HCT116 (cell line): Measurements from ENCODE around the gene ATG101. TPM values are rescaled to one million over a fixed set of nuclear protein-coding genes. Genes with fewer than 3 reads are reported as not detected.

Experiments used
- ATAC-seq: fragments of 200-7000 bp; cut with Tn5 transposase; 2 replicates; pipeline ENCODE4 v1.9.1; 2020; ENCODE audit warnings: mild to moderate bottlenecking, moderate library complexity
- BruUV-seq: library from RNA; stranded (reverse); fragments of 400-500 nt; replicated peaks from 2 replicates; lab custom pipeline; 2021; lab: Mats Ljungman, UMichigan
- CTCF ChIA-PET: fragments of 300-600 bp; sonication (Branson Sonifier 250); formaldehyde crosslinking; loops from one replicate; lab custom pipeline; 2021; ENCODE audit warnings: antibody characterized with exemption; lab: Charles Lee
- POLR2A ChIA-PET: fragments of 300-600, 350-600 bp; sonication (Branson Sonifier 250); formaldehyde crosslinking; loops from one replicate; lab custom pipeline; 2021; ENCODE audit warnings: antibody characterized with exemption; lab: Charles Lee
- RAD21 ChIA-PET, 2 experiments: fragments of 300-600 bp; sonication (Branson Sonifier 250); formaldehyde crosslinking; loops; one replicate each; lab custom pipeline; 2023; ENCODE audit warnings: low total read pairs in 2 of 2; ENCODE audit not compliant: uncharacterized antibody in 2 of 2, unreplicated experiment in 2 of 2, low non-redundant PET in 1 of 2; lab: Charles Lee
- DNase-seq: peaks from one replicate; pipeline ENCODE4 v3.0.0-alpha.2; 2010; ENCODE audit warnings: low read depth, low spot score
- H2AFZ ChIP-seq: fragments of 200-600 bp; shearing (Covaris generic), sonication (generic); 2 replicates; pipeline ENCODE4 v1.6.1; 2017; ENCODE audit warnings: low read depth, mixed run types, mixed read lengths, antibody characterized with exemption, low read length; ENCODE audit not compliant: poor library complexity, severe bottlenecking
- H3K27ac ChIP-seq: 2 replicates; pipeline ENCODE4 v1.5.1; 2012; ENCODE audit warnings: low read depth, low read length
- H3K27me3 ChIP-seq: fragments of 200-600 bp; sonication (generic); 2 replicates; pipeline ENCODE4 v1.6.1; 2016; ENCODE audit warnings: mixed run types, low read length, mixed read lengths; ENCODE audit not compliant: insufficient read depth
- H3K36me3 ChIP-seq, 2 experiments: fragments of 200-500 bp in 1 of 2; fragments of 200-600 bp in 1 of 2; sonication (Bioruptor generic) in 1 of 2; sonication (generic) in 1 of 2; 2 replicates each; pipeline versions ENCODE4 v1.5.1 to v1.6.1; 2014 to 2016; ENCODE audit warnings: low read length in 2 of 2, inconsistent platforms in 1 of 2, mixed read lengths in 1 of 2, mixed run types in 1 of 2; ENCODE audit not compliant: insufficient read depth in 2 of 2, control insufficient read depth in 1 of 2
- H3K4me1 ChIP-seq, 2 experiments: fragments of 200-600 bp in 1 of 2; sonication (generic) in 1 of 2; 2 replicates each; pipeline versions ENCODE4 v1.5.1 to v1.6.1; 2012 to 2017; ENCODE audit warnings: low read length in 2 of 2, inconsistent platforms in 1 of 2, mild to moderate bottlenecking in 1 of 2, mixed read lengths in 1 of 2, mixed run types in 1 of 2, moderate library complexity in 1 of 2; ENCODE audit not compliant: insufficient read depth in 2 of 2, control insufficient read depth in 1 of 2
- H3K4me2 ChIP-seq: fragments of 200-600 bp; sonication (generic); 2 replicates; pipeline ENCODE4 v1.6.1; 2017; ENCODE audit warnings: mixed run types, low read length, mixed read lengths
- H3K4me3 ChIP-seq, 2 experiments: fragments of 200-600 bp in 1 of 2; sonication (generic) in 1 of 2; replicated peaks in 1 of 2; 2 replicates each; pipeline ENCODE4 v1.5.1; 2011 to 2016; ENCODE audit warnings: low read length in 2 of 2, control low read depth in 1 of 2, low read depth in 1 of 2, mild to moderate bottlenecking in 1 of 2, mixed read lengths in 1 of 2, mixed run types in 1 of 2
- H3K79me2 ChIP-seq: fragments of 200-600 bp; sonication (generic); 2 replicates; pipeline ENCODE4 v1.6.1; 2017; ENCODE audit warnings: mild to moderate bottlenecking, mixed run types, low read length, moderate library complexity, mixed read lengths; ENCODE audit not compliant: insufficient read depth
- H3K9ac ChIP-seq: fragments of 200-600 bp; sonication (generic); 2 replicates; pipeline ENCODE4 v1.6.1; 2016; ENCODE audit warnings: low read length, mixed read lengths
- H3K9me2 ChIP-seq: fragments of 200-600 bp; sonication (generic), shearing (Covaris generic); 2 replicates; pipeline ENCODE4 v1.6.1; 2017; ENCODE audit warnings: mixed run types, mild to moderate bottlenecking, moderate library complexity; ENCODE audit not compliant: insufficient read depth
- H3K9me3 ChIP-seq, 2 experiments: fragments of 200-500 bp in 1 of 2; fragments of 200-600 bp in 1 of 2; sonication (Bioruptor generic) in 1 of 2; sonication (generic) in 1 of 2; 2 replicates each; pipeline ENCODE4 v1.6.1; 2014 to 2017; ENCODE audit warnings: low read length in 2 of 2, mixed read lengths in 2 of 2, inconsistent platforms in 1 of 2, low read depth in 1 of 2, mild to moderate bottlenecking in 1 of 2, mixed run types in 1 of 2, moderate library complexity in 1 of 2; ENCODE audit not compliant: control insufficient read depth in 1 of 2, insufficient read depth in 1 of 2
- H4K20me1 ChIP-seq: fragments of 200-600 bp; sonication (generic), shearing (Covaris generic); 2 replicates; pipeline ENCODE4 v1.6.1; 2017; ENCODE audit warnings: mixed run types, mild to moderate bottlenecking, moderate library complexity; ENCODE audit not compliant: insufficient read depth
- CBX3 ChIP-seq: IDR thresholded peaks from 2 replicates; pipeline ENCODE4 v1.6.1; 2012; ENCODE audit warnings: low read depth
- CEBPB ChIP-seq: IDR thresholded peaks from 2 replicates; pipeline ENCODE4 v1.6.1; 2012; ENCODE audit warnings: low read depth
- CTCF ChIP-seq, 3 experiments: fragments of 200-600 bp in 1 of 3; sonication (generic) in 1 of 3; IDR thresholded peaks in 2 of 3; conservative IDR thresholded peaks in 1 of 3; 2 replicates each; pipeline ENCODE4 v1.5.1; 2012 to 2017; ENCODE audit warnings: low read depth in 2 of 3, low read length in 2 of 3, antibody characterized with exemption in 1 of 3, borderline replicate concordance in 1 of 3, control low read depth in 1 of 3, mild to moderate bottlenecking in 1 of 3, mixed read lengths in 1 of 3, mixed run types in 1 of 3, moderate library complexity in 1 of 3; ENCODE audit not compliant: insufficient read depth in 1 of 3
- JUND ChIP-seq: IDR thresholded peaks from 2 replicates; pipeline ENCODE4 v1.6.1; 2012
- POLR2A ChIP-seq: IDR thresholded peaks from 2 replicates; pipeline ENCODE4 v1.7.0; 2011; ENCODE audit warnings: borderline replicate concordance; ENCODE audit not compliant: insufficient read depth, insufficient read length; ENCODE audit errors: extremely low read depth
- POLR2AphosphoS5 ChIP-seq: IDR thresholded peaks from 2 replicates; pipeline ENCODE4 v1.6.1; 2011; ENCODE audit warnings: mild to moderate bottlenecking, low read depth, low read length, moderate library complexity
- RAD21 ChIP-seq: IDR thresholded peaks from 2 replicates; pipeline ENCODE4 v1.6.1; 2012; ENCODE audit warnings: low read depth, mild to moderate bottlenecking
- SIN3A ChIP-seq: IDR thresholded peaks from 2 replicates; pipeline ENCODE4 v1.6.1; 2012; ENCODE audit warnings: low read depth
- SP1 ChIP-seq: IDR thresholded peaks from 2 replicates; pipeline ENCODE4 v1.6.1; 2012; ENCODE audit warnings: low read depth
- TCF7L2 ChIP-seq: IDR thresholded peaks from 2 replicates; pipeline ENCODE4 v1.7.0; 2011; ENCODE audit warnings: borderline replicate concordance, inconsistent platforms; ENCODE audit not compliant: insufficient read depth, insufficient read length; ENCODE audit errors: extremely low read depth
- ZBTB33 ChIP-seq: IDR thresholded peaks from 2 replicates; pipeline ENCODE4 v1.6.1; 2011; ENCODE audit warnings: mild to moderate bottlenecking, low read length, moderate library complexity; ENCODE audit not compliant: insufficient replicate concordance; ENCODE audit errors: extremely low read depth
- ZFX ChIP-seq: fragments of 450-650 bp; IDR thresholded peaks from 2 replicates; pipeline ENCODE4 v1.6.1; 2017
- intact Hi-C: fragments of 100-400 bp; cut with micrococcal nuclease; formaldehyde crosslinking; loops from 2 replicates; pipeline ENCODE4 v1.10.0; 2022
- total RNA-seq: library from RNA; stranded (reverse); gene quantifications from one replicate; pipeline ENCODE4 v1.2.1, GENCODE V29; 2021; ENCODE audit not compliant: unreplicated experiment
- TF ChIP-seq, protein P1 (sequence below): IDR thresholded peaks from 2 replicates; pipeline ENCODE4 v1.6.1; 2012; ENCODE audit warnings: low read depth
- TF ChIP-seq, protein P2 (sequence below): IDR thresholded peaks from 2 replicates; pipeline ENCODE4 v1.6.1; 2012

The ATG101 gene
- total RNA-seq, 1 experiment from 2014 or later = 49.2 TPM

DNA sequence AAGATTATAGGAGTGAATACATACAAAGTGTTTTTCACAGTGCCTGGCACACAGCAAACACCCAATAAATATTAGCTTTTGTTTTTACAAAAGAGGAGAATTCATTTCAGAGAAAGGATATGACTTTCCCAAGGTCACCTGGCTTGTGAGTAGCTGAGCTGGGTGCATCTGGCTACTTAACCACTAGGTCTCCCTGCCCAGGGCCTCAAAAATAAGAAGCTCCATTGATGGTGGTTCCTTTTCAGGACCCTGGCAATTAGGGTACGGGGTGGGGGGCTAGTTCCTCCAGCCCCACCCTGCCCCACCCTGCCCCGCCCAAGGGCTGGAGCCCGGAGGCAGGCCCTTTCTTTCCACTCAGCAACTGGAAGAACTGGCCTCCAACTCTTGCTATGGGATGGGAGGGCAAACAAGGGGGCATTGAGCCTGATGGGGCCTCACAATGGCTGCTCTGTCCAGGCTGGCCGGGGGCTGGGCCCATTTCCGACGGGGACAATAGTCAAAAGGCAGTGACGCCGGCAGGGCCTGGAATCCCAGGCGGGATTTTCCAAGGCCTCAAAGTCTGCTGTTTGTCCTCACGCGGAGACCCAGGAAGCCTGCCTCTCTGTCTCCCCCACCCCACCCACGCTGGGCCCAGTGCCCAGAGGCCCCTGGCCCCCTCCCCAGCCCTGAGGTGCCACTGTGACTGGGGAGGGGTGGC, 8.2 kb upstream of the ATG101 start:
- Histone ChIP-seq H3K36me3 (peaks cover 0 to 8% of the 10 kb centered on the region in 2 experiments; a peak in 2 of 4 replicates), H3K27ac (no peak overlapping the region), H2AFZ (no peak overlapping the region), H3K9me2 (no peaks in the 10 kb centered on the region), H3K4me2 (no peak overlapping the region), H3K9me3 (no peaks in the 10 kb centered on the region), H4K20me1 (no peaks in the 10 kb centered on the region), H3K4me3 (no peak overlapping the region), H3K79me2 (no peaks in the 10 kb centered on the region), H3K4me1 (peaks cover 0 to 20% of the 10 kb centered on the region in 2 experiments; a peak in 2 of 4 replicates), H3K27me3 (no peaks in the 10 kb centered on the region), H3K9ac (no peak overlapping the region)
- ATAC-seq = no peak
- CTCF ChIA-PET = interaction anchor here (5.7 kb wide), 1 partner anchor 36 kb away, joined by 27 read pairs; no protein-coding TSS in a partner anchor
- RAD21 ChIA-PET = no interaction called here
- TF ChIP-seq SP1 = no peak
- TF ChIP-seq, protein P1, sequence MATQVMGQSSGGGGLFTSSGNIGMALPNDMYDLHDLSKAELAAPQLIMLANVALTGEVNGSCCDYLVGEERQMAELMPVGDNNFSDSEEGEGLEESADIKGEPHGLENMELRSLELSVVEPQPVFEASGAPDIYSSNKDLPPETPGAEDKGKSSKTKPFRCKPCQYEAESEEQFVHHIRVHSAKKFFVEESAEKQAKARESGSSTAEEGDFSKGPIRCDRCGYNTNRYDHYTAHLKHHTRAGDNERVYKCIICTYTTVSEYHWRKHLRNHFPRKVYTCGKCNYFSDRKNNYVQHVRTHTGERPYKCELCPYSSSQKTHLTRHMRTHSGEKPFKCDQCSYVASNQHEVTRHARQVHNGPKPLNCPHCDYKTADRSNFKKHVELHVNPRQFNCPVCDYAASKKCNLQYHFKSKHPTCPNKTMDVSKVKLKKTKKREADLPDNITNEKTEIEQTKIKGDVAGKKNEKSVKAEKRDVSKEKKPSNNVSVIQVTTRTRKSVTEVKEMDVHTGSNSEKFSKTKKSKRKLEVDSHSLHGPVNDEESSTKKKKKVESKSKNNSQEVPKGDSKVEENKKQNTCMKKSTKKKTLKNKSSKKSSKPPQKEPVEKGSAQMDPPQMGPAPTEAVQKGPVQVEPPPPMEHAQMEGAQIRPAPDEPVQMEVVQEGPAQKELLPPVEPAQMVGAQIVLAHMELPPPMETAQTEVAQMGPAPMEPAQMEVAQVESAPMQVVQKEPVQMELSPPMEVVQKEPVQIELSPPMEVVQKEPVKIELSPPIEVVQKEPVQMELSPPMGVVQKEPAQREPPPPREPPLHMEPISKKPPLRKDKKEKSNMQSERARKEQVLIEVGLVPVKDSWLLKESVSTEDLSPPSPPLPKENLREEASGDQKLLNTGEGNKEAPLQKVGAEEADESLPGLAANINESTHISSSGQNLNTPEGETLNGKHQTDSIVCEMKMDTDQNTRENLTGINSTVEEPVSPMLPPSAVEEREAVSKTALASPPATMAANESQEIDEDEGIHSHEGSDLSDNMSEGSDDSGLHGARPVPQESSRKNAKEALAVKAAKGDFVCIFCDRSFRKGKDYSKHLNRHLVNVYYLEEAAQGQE = no peak
- no peak for TF ChIP-seq JUND
- TF ChIP-seq POLR2AphosphoS5 = no peak
- TF ChIP-seq SIN3A = no peak
- TF ChIP-seq, protein P2, sequence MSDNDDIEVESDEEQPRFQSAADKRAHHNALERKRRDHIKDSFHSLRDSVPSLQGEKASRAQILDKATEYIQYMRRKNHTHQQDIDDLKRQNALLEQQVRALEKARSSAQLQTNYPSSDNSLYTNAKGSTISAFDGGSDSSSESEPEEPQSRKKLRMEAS = no peak
- no peak for TF ChIP-seq CTCF (IDR thresholded peaks at IDR 0.05 in 2 of 3, conservative IDR thresholded peaks at IDR 0.05 in 1 of 3; ENCODE audit: borderline replicate concordance in 1 of 3, insufficient read depth in 1 of 3, low read depth in 2 of 3, low read length in 2 of 3)
- TF ChIP-seq TCF7L2 = no peak
- TF ChIP-seq CBX3 = no peak
- TF ChIP-seq ZFX = no peak
- no peak for TF ChIP-seq ZBTB33
- no peak for TF ChIP-seq POLR2A
- no peak for TF ChIP-seq RAD21
- no peak for TF ChIP-seq CEBPB
- POLR2A ChIA-PET = interaction anchor here (2.2 kb wide), 1 partner anchor 10 kb away, joined by 15 read pairs; the partner anchor contains the start of gene NR4A1
- no peak for DNase-seq
- no TSS peak for BruUV-seq
- intact Hi-C loops = no loop called here
